ENCODE measurements around the gene REC114. TPM values are rescaled to one million over a fixed set of nuclear protein-coding genes. Genes with fewer than 3 reads are reported as not detected.
A peak's percentile ranks its signal among the peaks of the same experiment; 100 is the strongest.
"Not testable (repeated sequence)": the region's sequence is repeated elsewhere in the genome, so short reads cannot be mapped to it uniquely, and the experiment has no call there.

Gene REC114
- total RNA-seq, 2 donors from 2014 or later = not detected

- Mint-ChIP-seq H3K9me3 (no peaks in the 10 kb centered on the region), H3K36me3 (no peaks in the 10 kb centered on the region), H3K27ac (no peak overlapping the region)
- DNase-seq (ENCODE audit: low spot score in 2 of 2) (no peak), ATAC-seq (no peak)
Observed at GRCh38 chr15:73541479-73541878, 98.5 kb downstream of the REC114 start.

- ATAC-seq; H3K36me3 Mint-ChIP-seq; H3K9me3 Mint-ChIP-seq; H3K27ac Mint-ChIP-seq; DNase-seq (ENCODE audit: low spot score in 2 of 2): not testable (repeated sequence)
Observed at GRCh38 chr15:73548925-73549324, 106.0 kb downstream of the REC114 start.

GRCh38 chr15:73550190-73550589 is 107.2 kb downstream of the REC114 start:
- no peak for ATAC-seq
- H3K27ac Mint-ChIP-seq = no peak overlapping the region
- H3K36me3 Mint-ChIP-seq = no peaks in the 10 kb centered on the region
- no peak for DNase-seq (ENCODE audit: low spot score in 2 of 2)
- H3K9me3 Mint-ChIP-seq = no peaks in the 10 kb centered on the region

DNA sequence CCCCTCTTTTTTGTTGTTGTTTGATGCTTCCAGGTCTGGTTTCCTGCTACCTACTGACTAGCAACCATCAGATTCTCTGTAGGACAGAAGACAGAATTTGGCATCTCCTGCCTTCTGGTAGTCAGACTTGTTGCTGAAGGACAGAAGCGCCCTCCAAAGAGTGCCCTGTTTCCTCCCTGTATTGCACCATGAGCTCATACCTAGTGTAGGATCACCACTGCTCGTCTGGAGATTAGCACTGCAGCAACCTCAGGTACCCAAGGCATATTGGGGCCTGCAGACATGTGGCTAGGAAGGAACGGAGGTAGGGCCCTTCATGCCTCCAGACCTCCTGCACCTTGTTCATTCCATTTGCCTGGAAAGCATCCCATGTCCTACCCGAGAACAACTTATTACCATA is 112.1 kb downstream of the REC114 start:
- DNase-seq (ENCODE audit: low spot score in 2 of 2) (no peak), ATAC-seq (no peak)
- H3K27ac Mint-ChIP-seq = no peak overlapping the region
- H3K36me3 Mint-ChIP-seq = no peaks in the 10 kb centered on the region
- no peaks in the 10 kb centered on the region for H3K9me3 Mint-ChIP-seq

DNA sequence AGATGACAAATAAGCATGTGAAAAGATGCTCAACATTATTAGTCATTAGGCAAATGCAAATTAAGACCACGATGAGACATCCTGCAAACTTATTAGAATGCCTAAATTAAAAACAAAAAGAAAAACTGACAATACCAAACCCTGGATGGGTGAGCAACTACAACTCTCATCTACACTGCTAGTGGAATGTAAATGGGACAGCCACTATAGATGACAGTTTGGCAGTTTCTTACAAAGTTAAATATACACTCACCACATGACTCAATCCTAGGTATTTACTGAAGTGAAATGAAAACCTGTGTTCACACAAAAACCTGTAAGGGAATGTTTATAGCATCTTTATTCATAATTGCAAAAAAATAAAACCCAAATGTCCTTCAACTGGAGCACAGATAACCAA is 115.6 kb downstream of the REC114 start:
- DNase-seq (ENCODE audit: low spot score in 2 of 2) (no peak), ATAC-seq (no peak)
- no peaks in the 10 kb centered on the region for H3K9me3 Mint-ChIP-seq
- no peaks in the 10 kb centered on the region for H3K36me3 Mint-ChIP-seq
- H3K27ac Mint-ChIP-seq = no peak overlapping the region

DNA sequence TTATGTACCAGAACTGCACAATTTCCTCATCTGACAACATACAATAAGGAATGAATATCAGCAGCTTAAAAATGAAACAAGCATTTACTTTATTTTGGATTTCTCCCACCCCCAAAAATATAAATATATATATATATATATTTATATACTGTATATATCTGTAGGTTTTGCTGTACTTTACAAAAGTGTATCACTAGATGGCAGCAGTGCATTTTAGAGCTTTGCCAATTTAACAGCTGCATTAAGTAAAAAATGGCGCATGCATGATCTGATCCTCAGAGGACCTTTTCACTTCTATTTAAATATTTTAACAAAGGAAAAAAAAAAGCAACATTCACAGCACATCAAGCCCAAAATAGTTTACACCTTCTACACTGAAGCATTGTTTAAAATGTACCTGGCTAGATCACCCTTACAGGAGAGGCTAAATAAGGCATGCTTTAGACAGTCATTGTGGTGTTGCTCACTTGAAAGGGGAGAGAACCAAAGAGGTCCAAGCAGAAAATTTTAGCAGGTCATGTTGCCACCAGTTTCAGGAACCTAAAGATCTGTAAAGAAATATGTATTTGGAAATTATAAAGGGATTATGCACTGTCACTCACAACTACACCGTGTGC is 117.6 kb downstream of the REC114 start:
- peaks cover 0 to 6% of the 10 kb centered on the region in 2 donors for H3K36me3 Mint-ChIP-seq
- no peak overlapping the region for H3K27ac Mint-ChIP-seq
- DNase-seq (ENCODE audit: low spot score in 2 of 2) (peak in 1 of 2 donors; percentile 30), ATAC-seq (peak in 1 of 2 donors; percentile 56)
- no peaks in the 10 kb centered on the region for H3K9me3 Mint-ChIP-seq

DNA sequence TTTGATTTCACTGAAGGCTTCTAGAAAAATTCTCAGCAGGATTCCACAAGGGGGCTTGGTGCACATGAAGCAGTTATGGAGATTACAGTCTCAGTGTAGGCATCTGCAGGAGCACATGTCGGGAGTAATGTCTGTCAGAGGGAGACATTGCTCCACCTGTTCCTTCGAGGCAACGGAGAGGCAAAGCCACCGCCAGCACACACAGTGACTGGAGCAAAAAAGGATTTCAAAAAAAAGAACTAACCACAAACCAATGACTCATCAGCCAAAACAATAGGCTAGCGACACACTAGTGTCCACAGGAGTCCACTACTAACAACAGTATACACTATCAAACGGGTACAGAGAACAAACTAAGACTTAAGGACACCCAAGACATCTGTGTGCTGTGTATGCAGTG is 121.3 kb downstream of the REC114 start:
- Mint-ChIP-seq H3K9me3 (no peaks in the 10 kb centered on the region), H3K27ac (peak overlapping the region; percentile 17 to 68), H3K36me3 (peaks cover 0 to 6% of the 10 kb centered on the region in 2 donors)
- ATAC-seq = peak; percentile 40 to 58
- DNase-seq (ENCODE audit: low spot score in 2 of 2) = no peak

- no peak overlapping the region for H3K27ac Mint-ChIP-seq
- no peak for DNase-seq (ENCODE audit: low spot score in 2 of 2)
- H3K9me3 Mint-ChIP-seq = no peaks in the 10 kb centered on the region
- peaks cover 7 to 14% of the 10 kb centered on the region in 2 donors for H3K36me3 Mint-ChIP-seq
- ATAC-seq = no peak
Observed at GRCh38 chr15:73567020-73567419, 124.1 kb downstream of the REC114 start.

GRCh38 chr15:73568564-73569280 is 125.8 kb downstream of the REC114 start:
- Mint-ChIP-seq H3K9me3 (no peaks in the 10 kb centered on the region), H3K27ac (no peak overlapping the region), H3K36me3 (peaks cover 7 to 14% of the 10 kb centered on the region in 2 donors)
- ATAC-seq = no peak
- no peak for DNase-seq (ENCODE audit: low spot score in 2 of 2)

GRCh38 chr15:73569361-73569760 is 126.4 kb downstream of the REC114 start:
- DNase-seq (ENCODE audit: low spot score in 2 of 2) (no peak), ATAC-seq (no peak)
- Mint-ChIP-seq H3K9me3 (no peaks in the 10 kb centered on the region), H3K27ac (no peak overlapping the region), H3K36me3 (peaks cover 7 to 11% of the 10 kb centered on the region in 2 donors)

- ATAC-seq (peak; percentile 37 to 38), DNase-seq (ENCODE audit: low spot score in 2 of 2) (no peak)
- Mint-ChIP-seq H3K27ac (peak overlapping the region; percentile 26 to 85), H3K36me3 (peaks cover 7 to 8% of the 10 kb centered on the region in 2 donors), H3K9me3 (no peaks in the 10 kb centered on the region)
Observed at GRCh38 chr15:73570355-73571032, 127.5 kb downstream of the REC114 start.

- peak; percentile 43 to 64 for ATAC-seq
- Mint-ChIP-seq H3K9me3 (no peaks in the 10 kb centered on the region), H3K27ac (peak overlapping the region; percentile 72 to 85), H3K36me3 (peaks cover 7 to 8% of the 10 kb centered on the region in 2 donors)
- no peak for DNase-seq (ENCODE audit: low spot score in 2 of 2)
Observed at GRCh38 chr15:73571346-73571745, 128.4 kb downstream of the REC114 start.

DNA sequence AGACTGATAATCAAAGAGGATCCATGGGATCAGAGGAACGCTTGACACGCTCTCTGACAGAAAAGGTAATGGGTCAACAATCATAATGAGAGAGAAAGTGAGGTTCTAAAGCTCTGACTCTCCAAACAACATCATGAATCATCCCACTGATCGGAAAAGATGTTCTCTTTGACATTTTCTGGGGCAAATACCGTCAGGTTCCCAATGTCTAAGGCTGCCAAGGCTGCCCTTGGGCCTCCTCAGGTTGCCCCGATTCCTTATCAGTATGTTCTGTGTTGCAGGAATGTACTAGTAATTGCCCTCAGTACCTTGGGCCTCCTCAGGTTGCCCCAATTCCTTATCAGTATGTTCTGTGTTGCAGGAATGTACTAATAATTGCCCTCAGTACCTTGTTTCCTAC is 129.3 kb downstream of the REC114 start:
- Mint-ChIP-seq H3K27ac (peak overlapping the region; percentile 39 to 72), H3K36me3 (peaks cover 7 to 8% of the 10 kb centered on the region in 2 donors), H3K9me3 (no peaks in the 10 kb centered on the region)
- ATAC-seq = peak; percentile 54 to 75
- DNase-seq (ENCODE audit: low spot score in 2 of 2) = no peak

DNA sequence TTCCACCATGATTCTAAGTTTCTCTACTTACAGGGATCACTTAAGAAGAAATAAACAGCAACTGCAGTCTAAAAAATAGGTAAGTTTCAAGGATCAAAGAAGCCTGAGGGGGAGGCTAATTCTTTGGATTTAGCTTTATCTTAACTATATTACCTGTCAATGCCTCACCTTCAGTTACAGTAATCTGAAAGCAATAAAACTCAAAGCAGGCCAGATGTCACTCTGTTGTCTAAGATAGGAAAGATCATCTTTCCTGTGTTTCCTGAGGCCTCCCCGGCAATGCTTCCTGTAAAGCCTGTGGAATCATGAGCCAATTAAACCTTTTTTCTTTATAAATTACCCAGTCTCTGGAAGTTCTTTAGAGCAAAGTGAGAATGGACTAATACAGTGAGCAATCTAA is 130.1 kb downstream of the REC114 start:
- no peaks in the 10 kb centered on the region for H3K9me3 Mint-ChIP-seq
- peaks cover 7 to 8% of the 10 kb centered on the region in 2 donors for H3K36me3 Mint-ChIP-seq
- peak overlapping the region in 1 of 2 donors; percentile 72 for H3K27ac Mint-ChIP-seq
- DNase-seq (ENCODE audit: low spot score in 2 of 2) (no peak), ATAC-seq (no peak)

GRCh38 chr15:73573572-73573971 is 130.6 kb downstream of the REC114 start:
- no peak for DNase-seq (ENCODE audit: low spot score in 2 of 2)
- H3K27ac Mint-ChIP-seq = no peak overlapping the region

GRCh38 chr15:73575636-73576247 is 132.8 kb downstream of the REC114 start:
- Mint-ChIP-seq H3K36me3 (peaks cover 0 to under 1% of the 10 kb centered on the region in 2 donors), H3K27ac (peak overlapping the region in 1 of 2 donors; percentile 72), H3K9me3 (no peaks in the 10 kb centered on the region)
- no peak for DNase-seq (ENCODE audit: low spot score in 2 of 2)
- peak in 1 of 2 donors; percentile 49 for ATAC-seq

More at GRCh38 chr15:73573572-73573971, 130.6 kb downstream of the REC114 start:
- ATAC-seq = no peak
- Mint-ChIP-seq H3K36me3 (peaks cover 7 to 8% of the 10 kb centered on the region in 2 donors), H3K9me3 (no peaks in the 10 kb centered on the region)

GRCh38 chr15:73577593-73577992 is 134.6 kb downstream of the REC114 start:
- not testable (repeated sequence) for ATAC-seq; DNase-seq (ENCODE audit: low spot score in 2 of 2); H3K36me3 Mint-ChIP-seq; H3K9me3 Mint-ChIP-seq
- peak overlapping the region in 1 of 2 donors; percentile 55 for H3K27ac Mint-ChIP-seq
